Glomerular endothelial cell (primary cell): ENCODE measurements around the gene RHEX. TPM values are rescaled to one million over a fixed set of nuclear protein-coding genes. Genes with fewer than 3 reads are reported as not detected.
"Not testable (repeated sequence)": the region's sequence is repeated elsewhere in the genome, so short reads cannot be mapped to it uniquely, and the experiment has no call there.

Experiments
- DNase-seq: peaks from one replicate; pipeline ENCODE4 v3.0.0-alpha.2; 2011; ENCODE audit warnings: low read depth, low spot score; ENCODE audit errors: extremely low read depth
- total RNA-seq: library from RNA; depleted of rRNA; stranded (reverse); fragments of >200 nt; gene quantifications from 2 replicates; pipeline ENCODE4 v1.2.3, GENCODE V29; 2015

The RHEX gene, protein sequence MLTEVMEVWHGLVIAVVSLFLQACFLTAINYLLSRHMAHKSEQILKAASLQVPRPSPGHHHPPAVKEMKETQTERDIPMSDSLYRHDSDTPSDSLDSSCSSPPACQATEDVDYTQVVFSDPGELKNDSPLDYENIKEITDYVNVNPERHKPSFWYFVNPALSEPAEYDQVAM
- total RNA-seq: not detected in 2 replicates

DNA sequence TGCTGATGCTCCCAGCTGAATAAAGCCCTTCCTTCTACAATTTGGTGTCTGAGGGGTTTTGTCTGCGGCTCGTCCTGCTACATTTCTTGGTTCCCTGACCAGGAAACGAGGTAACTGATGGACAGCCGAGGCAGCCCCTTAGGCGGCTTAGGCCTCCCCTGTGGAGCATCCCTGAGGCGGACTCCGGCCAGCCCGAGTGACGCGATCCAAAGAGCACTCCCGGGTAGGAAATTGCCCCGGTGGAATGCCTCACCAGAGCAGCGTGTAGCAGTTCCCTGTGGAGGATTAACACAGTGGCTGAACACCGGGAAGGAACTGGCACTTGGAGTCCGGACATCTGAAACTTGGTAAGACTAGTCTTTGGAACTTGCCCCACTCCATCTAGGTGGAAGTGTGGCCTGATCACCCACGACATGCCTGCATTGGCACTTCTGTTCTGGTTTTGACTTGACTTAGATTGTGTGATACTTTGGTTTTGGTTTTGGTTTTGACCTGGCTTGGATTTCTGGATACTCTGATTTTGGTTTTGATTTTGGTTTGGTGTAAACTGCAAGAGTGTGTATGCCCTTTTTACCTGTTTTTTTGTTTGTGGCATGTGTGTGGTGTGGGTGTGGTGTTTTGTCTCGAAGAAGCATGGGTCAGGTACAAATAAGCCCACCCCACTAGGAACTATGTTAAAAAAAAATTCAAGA lies at the start of gene RHEX:
Gene RHEX (plus strand): TSS at position 255 of the 692 bp plus-strand sequence. CDS start 44,656 bp downstream, outside the sequence.
- not testable (repeated sequence) for DNase-seq

DNA sequence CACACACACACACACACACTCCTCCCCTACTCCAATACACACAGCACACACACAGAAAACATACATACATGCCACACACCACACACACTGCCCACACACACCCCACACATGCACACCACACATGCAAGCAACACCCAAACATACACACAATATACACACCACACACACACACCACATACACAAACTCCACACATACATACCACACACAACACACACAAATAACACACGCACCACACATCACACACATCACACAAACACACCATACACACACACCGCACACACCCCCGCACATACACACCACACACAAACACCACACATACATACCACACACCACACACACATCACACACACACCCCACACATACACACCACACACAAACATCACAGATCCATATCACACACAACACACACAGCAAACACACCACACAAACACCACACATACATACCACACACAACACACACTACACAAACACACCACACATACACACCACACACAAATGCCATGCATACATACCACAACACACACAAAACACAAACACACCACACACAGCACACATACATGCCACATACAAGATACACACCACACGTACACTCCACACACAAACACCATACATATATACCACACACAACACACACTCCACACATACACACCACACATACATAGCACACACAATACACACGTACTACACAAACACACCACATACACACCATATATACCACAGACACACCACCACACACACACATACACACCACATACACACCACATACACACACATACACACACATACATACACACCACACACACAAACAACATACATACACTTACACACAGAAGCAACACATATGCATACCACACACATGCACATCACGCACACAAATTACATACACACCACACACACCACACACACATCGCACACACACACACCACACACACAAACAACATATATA lies 48.8 kb upstream of the RHEX start:
- DNase-seq: no peak

DNA sequence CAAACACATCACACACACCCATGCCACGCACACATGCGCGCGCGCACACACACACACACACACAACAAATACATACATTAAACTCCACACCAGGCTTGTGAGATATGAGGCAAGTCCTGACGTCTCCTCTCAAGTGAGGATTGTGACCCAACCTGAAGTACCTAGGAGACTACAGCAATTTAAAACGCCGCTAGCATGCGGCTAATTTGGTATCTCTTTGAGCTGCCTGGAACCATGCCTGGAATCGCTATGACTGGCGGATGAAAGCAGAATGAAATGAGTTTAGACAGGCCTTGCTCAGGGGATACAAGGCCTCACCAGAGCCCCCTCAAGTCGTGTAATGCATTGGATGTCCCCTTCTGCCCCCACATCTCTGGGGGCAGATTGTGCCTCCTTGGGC lies 48.1 kb upstream of the RHEX start:
- no peak for DNase-seq

DNA sequence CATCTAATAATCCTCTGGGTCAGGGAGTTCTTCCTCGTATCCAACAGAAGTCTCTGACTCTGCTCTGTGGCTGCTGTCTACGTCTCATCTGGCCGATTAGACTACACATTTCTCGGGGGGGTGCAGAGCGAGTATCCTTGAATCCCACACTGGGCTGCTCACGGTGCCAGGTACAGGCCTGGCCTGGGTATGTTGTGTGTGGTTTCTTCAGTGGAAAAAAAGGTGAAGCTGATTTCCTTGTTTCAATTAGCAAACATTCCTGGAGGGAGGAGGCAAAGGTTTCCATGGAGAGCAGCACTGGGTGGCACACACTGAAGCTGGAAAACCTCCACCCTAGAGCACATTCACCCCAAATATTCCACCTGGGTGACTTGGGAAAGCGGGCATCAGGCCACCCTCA lies 47.7 kb upstream of the RHEX start:
- no peak for DNase-seq

DNA sequence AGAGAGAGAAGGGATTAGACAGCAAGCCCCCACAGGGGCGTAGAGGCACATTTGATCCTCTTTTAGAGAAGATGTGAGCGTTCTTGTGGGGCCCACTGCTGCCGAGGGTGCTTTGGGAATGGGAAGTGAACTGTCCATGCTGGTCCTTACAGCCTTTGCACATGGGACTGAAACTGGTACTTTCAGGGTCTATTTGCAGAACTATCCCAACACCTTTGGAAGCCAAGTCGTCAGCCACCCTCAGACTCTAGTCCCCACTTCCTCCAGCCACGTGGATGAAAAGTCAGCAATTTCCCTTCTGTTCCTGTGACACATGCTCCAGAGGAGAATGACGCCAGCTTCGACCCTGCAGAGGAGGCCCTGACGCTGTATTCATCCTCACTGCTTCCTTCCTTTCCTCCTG lies 47.2 kb upstream of the RHEX start:
- no peak for DNase-seq

DNA sequence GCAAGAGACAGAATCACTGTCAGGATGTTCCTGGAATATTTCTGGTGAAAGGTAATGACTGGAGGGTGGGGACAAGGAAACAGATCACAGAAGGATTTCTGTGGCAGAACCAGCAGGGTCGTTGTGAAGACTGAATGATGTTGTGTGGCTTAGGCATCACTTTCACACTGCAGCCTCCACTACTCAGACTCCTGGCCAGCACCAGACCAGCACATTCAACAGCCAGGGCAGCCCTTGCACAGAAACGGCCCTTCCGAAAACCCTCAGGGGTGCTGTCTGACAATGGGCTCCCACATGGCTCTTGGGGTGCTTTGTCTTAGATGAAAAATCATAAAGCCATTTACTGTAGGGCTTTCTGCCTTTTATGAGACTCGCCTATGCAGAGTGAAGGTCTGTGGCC lies 46.0 kb upstream of the RHEX start:
- no peak for DNase-seq

DNA sequence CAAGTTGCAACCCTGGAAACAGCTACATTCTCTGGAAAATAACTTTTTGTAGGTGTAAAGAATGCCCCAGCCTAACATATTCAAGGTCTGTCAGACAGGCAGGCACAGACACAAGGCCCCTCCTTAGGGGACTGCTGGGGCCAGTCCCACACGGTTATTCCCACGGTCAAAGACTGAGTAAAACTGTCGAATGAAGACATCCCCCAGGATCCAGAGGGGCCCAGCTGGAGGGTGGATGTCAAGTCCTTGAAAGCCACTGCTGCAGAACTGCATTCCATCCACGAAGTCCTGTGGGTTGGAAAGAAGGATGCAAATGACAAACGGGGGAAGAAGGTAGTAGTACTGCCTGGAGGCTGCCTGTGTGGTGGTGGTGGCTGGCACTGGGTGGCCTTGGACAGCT lies 42.9 kb upstream of the RHEX start:
- no peak for DNase-seq

DNA sequence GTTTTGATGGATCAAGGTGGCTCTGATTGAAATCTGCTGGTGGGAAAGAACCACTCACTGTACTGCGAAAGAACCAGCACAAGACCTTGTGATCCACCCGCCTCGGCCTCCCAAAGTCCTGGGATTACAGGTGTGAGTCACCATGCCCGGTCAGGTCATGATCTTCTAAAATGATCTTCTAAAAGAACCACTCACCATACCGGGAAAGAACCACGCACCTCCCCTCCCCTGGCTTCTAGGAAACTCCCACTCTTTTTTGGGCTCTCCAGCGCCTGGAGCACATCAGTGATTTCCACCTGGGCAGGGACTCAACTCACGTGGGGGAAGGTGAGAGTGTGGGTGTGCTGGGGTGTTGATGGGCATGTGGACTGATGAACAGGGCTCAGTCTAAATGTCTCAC lies 41.9 kb upstream of the RHEX start:
- DNase-seq: no peak

DNA sequence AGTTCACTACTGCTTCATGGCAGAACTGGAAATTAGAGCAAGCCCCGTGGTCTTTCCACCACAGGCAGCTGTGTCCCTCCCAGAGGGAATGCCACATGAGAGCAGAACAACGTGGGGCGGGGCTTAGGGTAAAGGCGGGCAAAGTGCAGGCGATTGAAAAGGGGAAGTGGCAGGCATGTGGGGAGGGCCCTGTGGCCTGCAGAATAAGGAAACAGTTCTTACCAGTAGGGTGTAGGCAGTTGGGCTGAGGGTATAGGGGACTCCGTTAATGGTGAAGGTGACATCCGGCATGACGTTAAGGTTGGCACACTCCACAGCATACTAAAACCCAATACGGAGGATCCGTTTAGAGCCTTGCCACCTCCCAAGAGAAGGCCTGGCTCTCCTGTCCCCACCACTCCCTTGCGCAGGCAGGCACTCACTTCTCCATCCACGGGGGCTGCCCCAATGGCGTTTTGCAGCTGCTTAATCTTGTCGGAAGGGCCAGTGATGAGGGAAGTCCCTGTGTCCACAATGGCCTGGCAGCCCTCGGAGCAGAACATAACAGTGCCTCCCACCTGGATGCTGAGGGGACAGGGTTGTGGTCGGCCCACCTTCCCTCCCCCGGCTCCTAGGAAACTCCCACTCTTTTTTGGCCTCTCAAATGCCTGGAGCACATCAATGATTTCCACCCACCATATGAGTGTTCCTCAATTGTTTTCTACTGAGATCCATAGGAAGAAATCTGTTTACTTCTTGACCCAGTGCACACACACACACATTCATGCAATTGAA lies 40.7 kb upstream of the RHEX start:
- DNase-seq: no peak

DNA sequence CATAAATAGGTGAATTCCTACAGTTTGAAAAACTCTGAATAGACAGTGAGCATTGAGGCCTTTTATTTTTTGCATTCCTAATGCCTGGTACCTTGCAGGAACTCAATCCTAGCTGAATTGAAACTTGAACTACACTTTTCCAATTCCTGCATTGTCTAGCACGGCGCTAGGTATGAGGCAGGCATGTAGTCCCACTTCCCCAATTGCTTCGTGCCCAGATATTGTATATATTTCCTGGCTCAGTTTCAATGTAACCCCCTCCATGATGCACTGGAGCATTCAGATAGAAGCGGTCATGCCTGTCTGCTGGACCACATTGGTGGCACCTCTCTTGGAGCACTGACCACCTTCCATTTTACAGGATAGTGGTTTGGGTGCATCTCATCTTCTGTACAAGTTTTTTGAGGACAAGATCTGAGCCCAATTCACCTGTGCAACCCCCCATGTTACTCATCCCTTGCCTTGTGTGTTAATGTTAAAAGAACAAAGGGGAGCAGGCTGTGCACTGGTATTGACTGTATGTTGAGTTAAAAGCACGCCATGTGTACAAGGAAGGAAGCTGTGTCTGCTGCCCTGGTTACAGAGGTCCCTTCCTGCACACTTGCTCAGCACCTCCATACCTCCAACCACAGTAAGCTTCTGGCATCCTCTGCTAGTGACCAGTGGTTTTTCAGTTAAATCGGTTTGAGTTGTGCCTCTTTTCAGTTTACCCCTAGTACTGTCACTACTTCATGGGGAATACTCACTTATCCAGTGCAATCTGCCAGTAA lies 39.8 kb upstream of the RHEX start:
- no peak for DNase-seq

DNA sequence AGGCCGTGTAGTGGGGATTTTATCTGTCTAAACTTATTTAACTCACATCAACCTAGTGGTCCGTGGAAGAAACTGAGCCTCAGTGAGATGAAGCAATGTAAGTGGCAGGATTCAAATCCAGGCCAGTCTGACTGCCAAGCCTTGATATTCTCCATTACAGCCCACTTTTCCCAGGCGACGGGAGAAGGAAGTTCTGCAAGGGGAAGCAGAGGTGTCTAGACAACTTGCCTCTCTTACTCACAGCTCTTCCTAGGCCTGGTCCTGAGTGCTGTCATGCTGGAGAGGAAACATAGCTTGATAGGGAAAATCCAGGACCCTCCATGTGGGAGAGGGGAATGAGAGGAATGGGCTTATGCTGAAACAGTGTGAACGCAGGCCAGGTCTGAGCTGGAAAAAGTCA lies 38.4 kb upstream of the RHEX start:
- DNase-seq: no peak

DNA sequence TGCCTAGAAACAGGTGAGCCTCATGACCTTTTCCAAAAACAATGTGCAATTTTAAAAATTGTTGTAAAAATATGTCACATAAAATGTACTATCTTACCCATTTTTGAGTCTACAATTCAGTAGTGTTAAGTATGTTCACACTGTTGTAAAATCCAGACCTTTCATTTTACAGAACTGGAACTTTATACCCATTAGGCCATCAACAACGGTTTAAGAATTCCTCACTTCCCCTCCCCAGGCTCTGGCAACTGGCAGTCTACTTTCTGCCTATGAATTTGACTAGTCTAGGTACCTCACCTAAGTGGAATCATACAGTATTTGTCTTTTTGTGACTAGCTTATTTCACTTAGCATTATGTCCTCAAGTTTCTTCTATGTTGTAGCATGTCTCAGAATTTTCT lies 37.9 kb upstream of the RHEX start:
- DNase-seq: no peak

DNA sequence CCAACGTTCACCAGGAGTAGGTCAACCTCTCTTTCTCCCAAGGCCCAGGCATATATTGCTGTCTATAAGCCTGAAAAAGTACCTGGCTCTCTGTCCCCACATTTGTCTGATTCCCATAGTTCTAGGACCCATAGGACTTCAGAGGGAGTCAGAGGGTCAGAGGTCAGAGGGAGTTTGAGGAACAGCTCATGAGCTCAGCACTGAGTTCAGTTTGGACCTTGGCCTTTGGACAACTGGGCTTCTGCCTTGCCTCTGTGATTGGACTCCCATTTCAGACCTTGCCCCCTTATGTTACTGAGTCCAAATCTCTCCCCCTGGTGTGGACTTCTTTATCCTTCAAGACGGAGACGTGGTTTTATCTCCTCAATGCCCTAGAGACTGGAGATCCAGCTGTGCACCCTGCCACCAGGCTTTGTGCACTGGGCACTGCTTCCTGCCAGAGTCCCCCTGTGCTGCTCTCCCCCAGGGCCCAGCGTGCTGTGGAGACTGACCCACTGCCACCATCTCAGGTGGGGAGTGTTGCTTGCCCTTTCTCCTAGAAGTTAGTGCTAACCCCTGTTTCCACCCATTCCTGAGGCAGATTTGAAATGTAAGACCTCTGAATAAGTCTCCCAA lies 32.5 kb upstream of the RHEX start:
- DNase-seq: no peak

DNA sequence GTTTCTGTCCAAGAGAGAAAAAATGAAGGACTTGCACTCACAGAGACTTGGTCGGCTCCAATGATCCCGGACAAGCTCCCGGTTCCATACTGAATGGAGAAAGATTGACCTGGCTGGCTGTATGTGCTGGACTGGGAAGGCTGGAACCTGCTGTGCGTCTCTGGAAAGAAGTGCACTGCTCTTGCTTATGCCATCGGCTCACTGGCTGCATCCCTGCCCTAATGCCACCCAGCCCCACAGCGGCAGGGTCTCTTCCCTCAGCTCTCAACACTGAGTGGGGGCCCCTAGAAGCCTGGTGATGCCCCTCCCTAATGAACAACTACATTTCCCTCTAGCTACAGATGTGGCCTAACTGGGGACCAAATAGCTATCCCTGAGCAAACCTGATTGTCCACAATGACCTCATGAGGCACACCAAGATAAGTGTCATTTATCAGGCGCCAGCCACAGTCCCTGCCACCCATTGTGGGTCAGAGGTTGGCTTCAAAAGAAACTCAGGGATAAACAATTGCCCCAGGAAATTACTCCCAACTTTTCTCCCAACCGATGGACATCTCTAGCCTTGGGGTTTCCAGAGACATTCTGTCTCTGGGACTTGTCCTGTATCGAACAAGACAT lies 31.9 kb upstream of the RHEX start:
- DNase-seq: no peak

DNA sequence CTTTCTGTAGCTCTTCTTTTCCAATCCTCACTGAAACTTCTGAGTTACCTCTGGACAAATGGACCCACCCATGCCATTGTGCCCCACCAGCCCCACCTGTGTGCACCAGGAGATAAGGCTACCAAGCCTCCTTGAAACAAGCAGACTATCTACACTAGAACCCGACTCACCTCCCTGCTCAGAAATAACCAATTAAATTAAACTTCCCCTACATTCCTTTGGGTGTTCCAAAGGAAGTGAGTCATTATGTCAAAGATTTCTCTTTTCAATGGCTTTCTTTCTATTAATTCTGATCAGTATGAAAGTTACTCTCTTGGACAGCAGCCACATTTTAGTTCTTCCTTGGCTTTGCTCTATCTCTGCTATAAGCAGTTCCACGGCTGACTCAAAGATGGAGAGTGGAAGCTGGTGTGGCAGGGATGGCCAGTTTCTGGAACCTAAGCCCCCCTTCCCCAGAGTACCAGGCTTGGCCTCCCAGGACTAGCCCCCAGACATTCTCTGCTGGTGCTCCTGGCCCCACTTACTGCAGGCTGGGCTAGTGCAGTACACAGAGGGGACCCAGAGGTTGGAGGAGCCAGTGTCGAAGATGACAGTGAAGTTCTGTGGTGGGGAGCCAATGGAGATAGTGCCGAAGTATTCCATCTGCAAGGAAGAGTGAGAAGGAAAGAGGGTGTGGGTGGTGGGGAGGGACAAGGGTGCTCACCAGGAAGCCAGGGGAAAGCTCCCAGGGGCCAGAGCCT lies 31.2 kb upstream of the RHEX start:
- no peak for DNase-seq

DNA sequence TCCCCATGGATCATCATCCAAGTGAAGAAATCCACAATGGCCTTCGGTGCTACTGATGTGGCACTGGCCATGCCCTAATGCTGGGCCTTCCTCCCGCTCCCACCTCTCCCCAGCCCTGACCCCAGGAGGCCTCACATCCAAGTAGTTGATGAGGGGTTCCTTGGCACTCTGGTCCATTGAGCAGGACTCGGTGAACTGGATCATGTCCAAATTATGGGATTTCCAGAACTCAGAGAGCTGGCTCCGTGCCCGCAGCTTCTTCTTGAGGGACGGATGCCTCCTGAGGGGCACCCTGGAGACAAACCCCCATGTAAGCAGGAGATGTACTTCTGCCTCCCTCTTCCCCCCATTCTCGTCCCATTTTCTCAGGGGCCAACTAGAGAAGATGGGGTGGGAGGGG lies 30.2 kb upstream of the RHEX start:
- no peak for DNase-seq

DNA sequence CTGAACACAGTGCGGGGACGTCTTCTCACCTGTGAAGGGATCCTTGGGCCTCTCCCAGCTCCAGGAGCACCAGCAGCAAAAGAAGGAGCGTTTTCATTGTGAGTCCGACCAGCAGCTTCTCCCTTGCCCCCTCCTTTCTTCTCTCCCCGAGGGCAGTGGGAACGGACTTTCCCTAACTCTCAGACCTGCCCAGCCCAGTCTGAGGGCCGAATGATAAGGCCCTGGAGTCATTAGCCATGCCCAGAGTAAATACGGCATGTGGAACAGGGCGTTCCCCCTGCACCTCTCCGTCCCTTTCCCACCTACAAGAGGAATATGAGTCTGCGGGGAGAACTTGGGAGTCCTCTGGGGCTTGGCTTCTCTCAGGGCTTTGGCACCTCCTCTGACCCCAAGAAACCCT lies 29.3 kb upstream of the RHEX start, which contains the start of gene CTSE:
Gene CTSE (minus strand): TSS at position 201 of the 400 bp plus-strand sequence. CDS start 104 bp downstream, at position 97.
- no peak for DNase-seq

DNA sequence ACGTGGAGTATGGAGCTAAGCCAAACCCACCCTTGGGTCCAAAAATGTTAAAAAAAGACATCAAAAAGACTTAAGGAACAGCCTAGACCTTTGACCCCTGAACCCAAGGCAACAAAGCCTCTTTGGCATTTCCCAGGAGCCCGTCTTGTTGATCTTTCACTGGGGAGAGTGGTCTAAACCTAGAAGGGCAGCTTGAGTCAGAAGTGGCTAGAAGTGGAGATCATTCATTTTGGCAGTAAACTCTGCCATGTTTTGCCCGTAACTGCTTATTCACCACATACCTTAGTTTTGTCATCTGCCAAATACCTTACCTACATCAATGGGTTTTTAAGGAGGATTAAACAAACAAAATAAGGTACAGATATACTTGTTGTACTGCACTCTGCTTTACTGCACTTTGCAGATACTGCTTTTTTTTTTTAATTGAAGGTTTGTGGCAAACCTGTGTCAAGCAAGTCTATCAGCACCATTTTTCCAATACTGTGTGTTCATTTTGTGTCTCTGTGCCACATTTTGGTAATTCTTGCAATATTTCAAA lies 27.6 kb upstream of the RHEX start:
- no peak for DNase-seq
